ENCODE results near the gene S100A5. TPM values are rescaled to one million over a fixed set of nuclear protein-coding genes. Genes with fewer than 3 reads are reported as not detected.
"Not testable (repeated sequence)": the region's sequence is repeated elsewhere in the genome, so short reads cannot be mapped to it uniquely, and the experiment has no call there.

Gene S100A5
- total and polyA plus RNA-seq, 12 donors, result not detected

DNA sequence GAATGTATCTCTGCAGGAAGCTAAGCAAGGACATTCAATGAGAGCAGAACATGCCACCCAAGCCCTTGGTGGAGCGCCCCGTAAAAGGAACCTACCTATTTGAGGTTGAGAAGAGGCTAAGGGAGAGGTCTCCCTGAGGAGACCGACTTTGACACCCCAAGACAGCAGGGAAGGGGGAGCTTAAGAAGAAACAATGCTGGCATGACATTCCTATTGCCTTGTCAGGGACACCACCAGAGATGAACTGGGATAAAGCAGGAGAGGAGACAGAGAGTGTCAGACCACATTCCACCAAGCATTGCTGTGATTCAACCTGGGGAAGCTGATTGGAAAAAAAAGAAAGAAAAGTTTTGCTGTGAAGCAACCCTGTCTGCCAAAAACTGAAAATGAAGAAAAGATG, 38.2 kb upstream of the S100A5 start:
- H3K4me3 ChIP-seq, result no peak overlapping the region
- ATAC-seq, result no peak
- 81 to 82% methylated on average over 3 of the region's 3 CpGs for WGBS, 2 donors
- H3K27me3 ChIP-seq, result no peaks in the 10 kb centered on the region
- H3K36me3 ChIP-seq, result no peaks in the 10 kb centered on the region
- TF ChIP-seq, protein P1, sequence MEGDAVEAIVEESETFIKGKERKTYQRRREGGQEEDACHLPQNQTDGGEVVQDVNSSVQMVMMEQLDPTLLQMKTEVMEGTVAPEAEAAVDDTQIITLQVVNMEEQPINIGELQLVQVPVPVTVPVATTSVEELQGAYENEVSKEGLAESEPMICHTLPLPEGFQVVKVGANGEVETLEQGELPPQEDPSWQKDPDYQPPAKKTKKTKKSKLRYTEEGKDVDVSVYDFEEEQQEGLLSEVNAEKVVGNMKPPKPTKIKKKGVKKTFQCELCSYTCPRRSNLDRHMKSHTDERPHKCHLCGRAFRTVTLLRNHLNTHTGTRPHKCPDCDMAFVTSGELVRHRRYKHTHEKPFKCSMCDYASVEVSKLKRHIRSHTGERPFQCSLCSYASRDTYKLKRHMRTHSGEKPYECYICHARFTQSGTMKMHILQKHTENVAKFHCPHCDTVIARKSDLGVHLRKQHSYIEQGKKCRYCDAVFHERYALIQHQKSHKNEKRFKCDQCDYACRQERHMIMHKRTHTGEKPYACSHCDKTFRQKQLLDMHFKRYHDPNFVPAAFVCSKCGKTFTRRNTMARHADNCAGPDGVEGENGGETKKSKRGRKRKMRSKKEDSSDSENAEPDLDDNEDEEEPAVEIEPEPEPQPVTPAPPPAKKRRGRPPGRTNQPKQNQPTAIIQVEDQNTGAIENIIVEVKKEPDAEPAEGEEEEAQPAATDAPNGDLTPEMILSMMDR (IDR thresholded peaks at IDR 0.05), result no peak
- no peaks in the 10 kb centered on the region for H3K9me3 ChIP-seq
- no peak overlapping the region for H3K27ac ChIP-seq
- intact Hi-C loops (cut with DNase I), result loop anchor here in 5 of 10 donors (5.0 to 10.0 kb wide), 4 partner anchors 38 to 166 kb away; partner anchors contain the start of genes S100A14 (in 1 of the 5) and SNAPIN (in 1 of the 5)
- DNase-seq, result no peak
- H3K4me1 ChIP-seq, result no peaks in the 10 kb centered on the region

DNA sequence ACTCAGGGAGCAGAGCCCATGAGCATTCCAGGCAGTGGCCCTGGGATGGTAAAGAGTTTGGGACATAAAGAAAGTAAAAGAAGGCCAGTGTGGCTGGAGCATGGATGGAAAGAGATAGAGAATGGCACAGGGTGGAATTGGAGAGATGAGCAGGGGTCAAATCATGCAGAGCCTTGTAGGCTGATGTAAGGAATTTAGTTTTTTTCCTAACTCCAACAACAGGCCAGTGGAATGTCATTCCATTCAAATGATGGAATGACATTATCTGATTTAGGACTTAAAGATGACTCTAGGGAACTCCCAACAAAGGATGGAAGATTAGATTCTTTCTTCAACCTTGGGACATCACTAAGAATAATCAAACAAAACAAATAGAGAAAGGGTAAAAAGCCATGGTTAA, 37.8 kb upstream of the S100A5 start:
- H3K27me3 ChIP-seq, result no peaks in the 10 kb centered on the region
- H3K36me3 ChIP-seq, result no peaks in the 10 kb centered on the region
- DNase-seq (no peak), ATAC-seq (no peak)
- H3K4me1 ChIP-seq, result peaks cover 0 to 1% (median 0%) of the 10 kb centered on the region in 9 donors
- TF ChIP-seq, protein P1 (IDR thresholded peaks at IDR 0.05), result no peak
- no peak overlapping the region for H3K4me3 ChIP-seq
- no peaks in the 10 kb centered on the region for H3K9me3 ChIP-seq
- intact Hi-C loops (cut with DNase I), result loop anchor here in 5 of 10 donors (5.0 to 10.0 kb wide), 4 partner anchors 39 to 166 kb away; partner anchors contain the start of genes S100A14 (in 1 of the 5) and SNAPIN (in 1 of the 5)
- H3K27ac ChIP-seq, result no peak overlapping the region

DNA sequence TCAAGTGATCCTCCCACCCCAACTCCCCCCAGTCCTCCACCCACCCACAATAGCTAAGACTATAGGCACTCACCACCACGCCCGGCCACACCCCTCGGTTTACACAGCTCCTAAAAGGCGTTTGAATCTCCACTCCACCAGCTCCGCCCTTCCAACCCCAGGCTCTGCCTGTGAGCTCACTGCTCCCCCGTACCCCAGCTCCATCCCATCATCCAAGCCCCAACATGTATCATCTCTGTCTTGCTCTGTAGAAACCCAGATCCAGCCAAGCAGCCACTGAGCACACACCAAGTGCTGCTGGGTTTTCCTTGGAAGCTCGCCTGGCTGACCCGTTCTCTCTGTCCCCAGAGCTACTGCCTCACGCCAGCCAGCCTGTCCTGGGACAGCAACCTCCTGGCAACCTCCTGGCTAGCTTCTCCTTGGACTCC, 36.9 kb upstream of the S100A5 start:
- intact Hi-C loops (cut with DNase I), result loop anchor here in 5 of 10 donors (5.0 to 10.0 kb wide), 4 partner anchors 40 to 167 kb away; partner anchors contain the start of genes S100A14 (in 1 of the 5) and SNAPIN (in 1 of the 5)
- peak in 4 of 8 donors; percentile 12 to 47 (median 24) for ATAC-seq

DNA sequence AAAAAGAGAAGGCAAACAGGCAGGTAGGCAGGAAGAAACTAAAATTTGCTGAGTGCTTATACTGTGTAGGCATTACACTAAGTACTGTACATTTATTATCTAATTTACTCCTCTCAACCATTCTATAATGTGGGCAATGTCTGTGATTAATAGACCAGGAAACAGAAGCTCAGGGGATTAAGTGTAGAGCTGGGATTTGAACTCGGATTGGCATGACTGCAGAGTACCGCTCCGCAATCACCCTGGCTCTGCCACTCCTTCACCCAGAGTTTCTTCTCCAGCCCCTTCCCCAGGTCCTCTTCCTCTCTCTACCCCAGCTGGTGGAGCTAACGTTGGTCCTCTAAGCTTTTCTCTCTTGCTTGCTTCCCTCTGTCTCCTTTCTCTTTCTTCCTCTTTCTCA, 36.4 kb upstream of the S100A5 start:
- H3K4me3 ChIP-seq, result no peak overlapping the region
- 69 to 77% methylated on average over 4 of the region's 4 CpGs for WGBS, 2 donors
- DNase-seq, result no peak
- intact Hi-C loops (cut with DNase I), result loop anchor here in 5 of 10 donors (5.0 to 10.0 kb wide), 4 partner anchors 40 to 168 kb away; partner anchors contain the start of genes S100A14 (in 1 of the 5) and SNAPIN (in 1 of the 5)
- H3K27me3 ChIP-seq, result no peaks in the 10 kb centered on the region
- no peaks in the 10 kb centered on the region for H3K9me3 ChIP-seq
- H3K27ac ChIP-seq, result no peak overlapping the region
- ATAC-seq, result no peak
- H3K4me1 ChIP-seq, result peaks cover 0 to 15% (median 5%) of the 10 kb centered on the region in 9 donors
- TF ChIP-seq, protein P1 (IDR thresholded peaks at IDR 0.05), result no peak
- H3K36me3 ChIP-seq, result no peaks in the 10 kb centered on the region

More for the DNA sequence above, 36.9 kb upstream of the S100A5 start:
- 70% methylated on average over 9 of the region's 9 CpGs for WGBS, 2 donors
- H3K27me3 ChIP-seq, result no peaks in the 10 kb centered on the region
- no peak overlapping the region for H3K27ac ChIP-seq
- DNase-seq, result no peak
- TF ChIP-seq, protein P1 (IDR thresholded peaks at IDR 0.05), result no peak
- H3K36me3 ChIP-seq, result no peaks in the 10 kb centered on the region
- no peaks in the 10 kb centered on the region for H3K9me3 ChIP-seq
- no peak overlapping the region for H3K4me3 ChIP-seq
- peaks cover 0 to 10% (median 5%) of the 10 kb centered on the region in 9 donors for H3K4me1 ChIP-seq

DNA sequence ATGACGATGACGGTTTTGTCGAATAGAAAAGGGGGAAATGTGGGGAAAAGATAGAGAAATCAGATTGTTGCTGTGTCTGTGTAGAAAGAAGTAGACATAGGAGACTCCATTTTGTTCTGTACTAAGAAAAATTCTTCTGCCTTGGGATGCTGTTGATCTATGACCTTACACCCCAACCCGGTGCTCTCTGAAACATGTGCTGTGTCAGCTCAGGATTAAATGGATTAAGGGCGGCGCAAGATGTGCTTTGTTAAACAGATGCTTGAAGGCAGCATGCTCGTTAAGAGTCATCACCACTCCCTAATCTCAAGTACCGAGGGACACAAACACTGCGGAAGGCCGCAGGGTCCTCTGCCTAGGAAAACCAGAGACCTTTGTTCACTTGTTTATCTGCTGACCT, 34.8 kb upstream of the S100A5 start:
- intact Hi-C loops (cut with DNase I), result loop anchor here in 5 of 10 donors (5.0 to 10.0 kb wide), 4 partner anchors 42 to 169 kb away; partner anchors contain the start of genes S100A14 (in 1 of the 5) and SNAPIN (in 1 of the 5)
- H3K36me3 ChIP-seq, H3K27ac ChIP-seq, H3K9me3 ChIP-seq, H3K4me3 ChIP-seq, ATAC-seq, H3K27me3 ChIP-seq, DNase-seq: not testable (repeated sequence)
- 90 to 92% methylated on average over 10 of the region's 10 CpGs for WGBS, 2 donors
- H3K4me1 ChIP-seq, result peaks cover 0 to 21% (median 5%) of the 10 kb centered on the region in 9 donors

DNA sequence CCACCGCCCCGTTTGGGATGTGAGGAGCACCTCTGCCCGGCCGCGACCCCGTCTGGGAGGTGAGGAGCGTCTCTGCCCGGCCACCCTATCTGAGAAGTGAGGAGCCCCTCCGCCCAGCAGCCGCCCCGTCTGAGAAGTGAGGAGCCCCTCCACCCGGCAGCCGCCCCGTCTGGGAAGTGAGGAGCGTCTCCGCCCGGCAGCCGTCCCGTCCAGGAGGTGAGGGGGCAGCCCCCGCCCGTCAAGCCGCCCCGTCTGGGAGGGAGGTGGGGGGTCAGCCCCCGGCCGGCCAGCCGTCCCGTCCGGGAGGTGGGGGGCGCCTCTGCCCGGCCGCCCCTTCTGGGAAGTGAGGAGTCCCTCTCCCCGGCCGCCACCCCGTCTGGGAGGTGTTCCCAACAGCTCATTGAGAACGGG, 34.4 kb upstream of the S100A5 start:
- not testable (repeated sequence) for H3K27me3 ChIP-seq, ATAC-seq, DNase-seq, H3K9me3 ChIP-seq, H3K4me3 ChIP-seq, H3K27ac ChIP-seq, H3K36me3 ChIP-seq
- intact Hi-C loops (cut with DNase I), result loop anchor here in 5 of 10 donors (5.0 to 10.0 kb wide), 4 partner anchors 42 to 170 kb away; partner anchors contain the start of genes S100A14 (in 1 of the 5) and SNAPIN (in 1 of the 5)
- peaks cover 0 to 21% (median 5%) of the 10 kb centered on the region in 9 donors for H3K4me1 ChIP-seq
- WGBS, 2 donors, result 90 to 96% methylated on average over 32 to 35 of the region's 35 CpGs

Data from heart right ventricle (tissue), 16 donors.